ENCODE measurements around the gene SOD3.

Gene SOD3, protein sequence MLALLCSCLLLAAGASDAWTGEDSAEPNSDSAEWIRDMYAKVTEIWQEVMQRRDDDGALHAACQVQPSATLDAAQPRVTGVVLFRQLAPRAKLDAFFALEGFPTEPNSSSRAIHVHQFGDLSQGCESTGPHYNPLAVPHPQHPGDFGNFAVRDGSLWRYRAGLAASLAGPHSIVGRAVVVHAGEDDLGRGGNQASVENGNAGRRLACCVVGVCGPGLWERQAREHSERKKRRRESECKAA

DNA sequence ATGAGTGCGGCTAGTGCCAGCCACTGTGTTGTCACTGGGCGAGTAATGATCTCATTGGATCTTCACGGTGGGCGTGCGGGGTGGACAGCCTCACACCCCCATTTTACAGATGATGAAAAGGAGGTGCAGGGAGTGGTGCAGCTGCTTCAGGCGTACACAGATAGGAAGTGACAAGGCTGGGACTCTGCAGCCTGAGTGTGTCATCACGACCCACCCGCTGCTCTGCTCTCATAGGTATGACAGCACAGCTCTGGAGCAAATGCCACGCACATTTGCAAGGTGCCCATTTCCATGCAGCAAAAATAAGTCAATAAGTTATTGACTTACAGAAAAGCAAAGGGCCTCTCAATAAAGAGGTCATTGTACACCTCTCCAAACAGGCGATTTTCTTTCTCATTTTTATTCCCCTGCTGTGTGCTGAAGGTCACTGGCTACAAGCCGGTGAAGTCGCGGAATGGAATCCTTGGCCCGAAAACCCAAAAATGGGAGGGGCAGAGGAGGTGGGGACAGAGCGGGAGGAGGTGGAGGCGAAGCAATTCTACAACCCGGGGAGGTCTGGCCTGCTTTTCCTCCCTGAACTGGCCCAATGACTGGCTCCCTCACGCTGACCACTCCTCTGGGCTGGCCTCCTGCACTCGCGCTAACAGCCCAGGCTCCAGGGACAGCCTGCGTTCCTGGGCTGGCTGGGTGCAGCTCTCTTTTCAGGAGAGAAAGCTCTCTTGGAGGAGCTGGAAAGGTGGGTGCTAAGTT lies at the start of gene SOD3:
Gene SOD3 (plus strand): TSS at position 658 of the 750 bp plus-strand sequence. CDS start 3,949 bp downstream, outside the sequence.
- no peak for DNase-seq

DNA sequence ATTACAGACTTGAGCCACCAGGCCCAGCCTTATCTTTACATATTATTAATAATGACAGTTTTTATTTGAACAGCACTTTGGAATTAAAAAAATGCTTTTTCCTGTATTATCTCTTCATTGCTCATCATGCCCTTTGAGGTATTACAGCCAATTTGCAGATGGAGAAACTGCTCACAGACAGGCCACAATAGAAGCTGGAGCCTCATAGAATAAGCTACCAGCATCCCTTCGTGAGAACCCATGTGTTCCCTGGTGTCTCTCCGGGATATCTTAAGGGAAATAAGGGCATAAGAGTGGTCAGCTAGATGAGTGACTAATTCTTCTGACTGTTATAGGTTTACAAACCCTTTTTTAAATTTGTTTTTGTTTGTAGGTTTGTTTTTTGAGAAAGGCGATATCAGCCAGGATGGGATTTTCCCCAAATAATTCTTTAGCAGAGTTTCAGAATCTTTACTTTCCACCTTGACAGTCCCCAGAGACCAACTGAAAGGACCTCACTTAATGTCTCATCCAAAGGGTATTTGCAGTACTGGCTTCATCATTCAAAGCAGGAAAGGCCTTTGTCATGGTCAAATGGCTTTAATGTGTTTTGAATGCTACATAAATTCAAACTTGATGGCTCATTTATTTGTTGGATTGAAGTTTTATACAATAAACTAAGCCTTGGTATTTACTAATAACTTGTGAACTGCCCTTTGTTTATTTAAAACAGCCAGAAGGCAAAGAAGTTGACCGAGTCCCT lies 48.0 kb upstream of the SOD3 start:
- DNase-seq: no peak

DNA sequence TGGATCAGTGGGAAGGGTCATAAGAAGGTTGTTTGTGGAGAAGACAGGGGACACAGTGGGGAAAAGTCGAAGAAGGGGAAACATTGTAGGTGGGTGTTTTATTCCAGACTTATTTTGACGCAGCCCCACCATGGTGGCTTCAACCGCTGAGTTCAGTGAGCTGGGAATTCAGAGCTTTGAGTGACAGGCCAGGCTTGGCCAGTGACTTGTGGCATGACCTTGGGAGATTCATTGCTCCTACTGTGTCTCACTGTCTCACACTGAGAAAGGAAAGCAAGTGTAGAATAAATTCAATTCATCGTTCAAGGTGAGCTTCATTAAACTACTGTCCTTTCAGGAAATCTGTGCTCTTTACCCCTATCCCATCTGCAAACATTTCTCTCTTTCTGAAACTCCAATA lies 47.4 kb upstream of the SOD3 start:
- no peak for DNase-seq

DNA sequence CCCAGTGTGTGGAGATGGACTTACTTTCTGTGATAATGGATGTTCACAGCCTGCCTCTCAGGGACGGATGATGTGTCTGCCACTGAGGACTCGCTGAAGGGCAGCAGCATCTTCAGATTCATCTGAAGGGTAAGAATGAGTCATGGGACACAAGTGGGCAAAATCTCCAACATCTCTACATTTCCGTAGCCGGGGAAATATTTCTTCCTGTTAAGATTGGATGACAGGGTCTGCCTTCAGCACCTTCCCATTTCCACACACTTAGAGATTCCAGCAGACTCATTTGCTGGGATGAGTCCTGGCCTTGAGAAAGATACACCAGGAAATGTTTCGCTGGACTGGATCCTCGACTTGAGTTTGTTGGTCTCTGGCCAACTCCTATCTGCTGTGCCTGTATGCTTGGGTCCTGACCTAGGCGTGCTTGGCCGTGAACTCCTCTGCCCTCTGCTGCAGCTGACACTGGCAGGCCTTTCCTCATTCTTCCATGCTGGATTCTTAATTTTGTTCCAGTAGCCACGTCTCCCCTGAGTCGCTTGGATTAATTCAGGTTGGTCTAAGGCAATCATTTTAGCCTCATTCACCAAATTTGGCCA lies 46.5 kb upstream of the SOD3 start:
- DNase-seq: no peak

DNA sequence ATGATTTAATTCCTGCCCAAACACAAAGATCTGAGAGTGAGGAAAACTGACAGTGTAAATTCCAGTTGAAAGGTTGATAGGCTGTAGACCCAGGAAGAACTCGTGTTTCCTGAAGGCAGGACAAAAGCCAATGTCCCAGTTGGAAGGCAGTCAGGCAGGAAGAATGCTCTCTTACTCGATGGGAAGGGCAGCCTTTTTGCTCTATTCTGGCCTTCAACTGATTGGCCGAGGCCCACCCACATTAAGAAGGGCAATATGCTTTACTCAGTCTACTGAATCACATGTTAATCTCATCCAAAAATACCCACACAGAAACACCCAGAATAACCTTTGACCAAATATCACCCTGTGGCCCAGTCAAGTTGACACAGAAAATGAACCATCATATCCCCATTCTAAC lies 45.3 kb upstream of the SOD3 start:
- DNase-seq: no peak

DNA sequence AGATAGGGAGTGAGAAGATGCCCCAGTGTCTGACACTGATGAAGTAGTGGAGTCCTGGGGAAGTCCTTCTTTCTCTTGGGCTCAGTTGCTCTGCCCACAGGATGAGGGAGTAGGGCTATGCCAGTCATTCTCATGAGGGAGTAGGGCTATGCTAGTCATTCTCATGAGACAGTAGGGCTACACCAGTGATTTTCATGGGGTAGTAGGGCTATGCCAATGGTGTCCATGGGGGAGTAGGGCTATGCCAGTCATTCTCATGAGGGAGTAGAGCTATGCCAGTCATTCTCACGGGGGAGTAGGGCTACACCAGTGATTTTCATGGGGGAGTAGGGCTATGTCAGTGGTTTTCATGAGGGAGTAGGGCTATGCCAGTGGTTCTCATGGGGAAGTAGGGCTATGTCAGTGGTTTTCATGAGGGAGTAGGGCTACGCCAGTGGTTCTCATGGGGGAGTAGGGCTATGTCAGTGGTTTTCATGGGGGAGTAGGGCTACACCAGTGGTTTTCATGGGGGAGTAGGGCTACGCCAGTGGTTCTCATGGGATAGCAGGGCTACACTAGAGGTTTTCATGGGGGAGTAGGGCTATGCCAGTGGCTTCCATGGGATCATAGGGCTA lies 43.3 kb upstream of the SOD3 start:
- no peak for DNase-seq

DNA sequence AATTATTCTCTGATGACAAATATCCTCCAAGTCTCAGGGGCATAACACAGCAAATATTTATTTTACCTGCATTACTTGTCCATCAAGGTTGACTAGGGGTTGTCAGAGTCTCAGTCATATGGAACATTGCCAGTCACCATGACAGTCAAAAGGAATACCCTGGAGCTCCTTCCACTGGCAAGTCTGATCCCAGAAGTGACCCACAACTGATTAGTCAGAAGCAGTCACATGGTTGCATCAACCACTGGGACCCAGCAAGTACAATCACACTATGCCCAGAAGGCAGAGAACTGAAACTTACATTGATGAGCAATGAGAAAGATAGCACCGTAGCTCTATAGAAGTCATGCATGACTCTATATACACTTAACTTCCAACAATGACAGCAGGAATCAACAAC lies 41.9 kb upstream of the SOD3 start:
- no peak for DNase-seq

DNA sequence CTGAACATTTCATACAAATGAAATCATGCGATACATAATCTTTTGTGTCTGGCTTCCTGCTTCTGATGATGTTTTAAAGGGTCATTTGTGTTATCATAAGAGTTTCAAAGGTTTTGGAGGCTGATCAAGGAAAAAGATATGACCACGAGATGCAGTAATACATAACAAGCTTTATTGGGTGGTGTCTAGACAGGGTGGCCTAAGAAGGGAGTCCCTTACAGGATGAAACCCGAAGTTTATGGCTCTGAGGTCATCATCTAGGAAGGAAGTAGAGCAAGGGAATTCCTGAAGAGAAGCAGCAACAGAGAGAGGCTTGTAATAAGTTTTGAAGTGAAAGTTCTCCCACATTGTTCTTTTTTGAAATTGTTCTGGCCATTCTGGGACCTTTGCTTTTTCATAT lies 40.8 kb upstream of the SOD3 start:
- DNase-seq: no peak

DNA sequence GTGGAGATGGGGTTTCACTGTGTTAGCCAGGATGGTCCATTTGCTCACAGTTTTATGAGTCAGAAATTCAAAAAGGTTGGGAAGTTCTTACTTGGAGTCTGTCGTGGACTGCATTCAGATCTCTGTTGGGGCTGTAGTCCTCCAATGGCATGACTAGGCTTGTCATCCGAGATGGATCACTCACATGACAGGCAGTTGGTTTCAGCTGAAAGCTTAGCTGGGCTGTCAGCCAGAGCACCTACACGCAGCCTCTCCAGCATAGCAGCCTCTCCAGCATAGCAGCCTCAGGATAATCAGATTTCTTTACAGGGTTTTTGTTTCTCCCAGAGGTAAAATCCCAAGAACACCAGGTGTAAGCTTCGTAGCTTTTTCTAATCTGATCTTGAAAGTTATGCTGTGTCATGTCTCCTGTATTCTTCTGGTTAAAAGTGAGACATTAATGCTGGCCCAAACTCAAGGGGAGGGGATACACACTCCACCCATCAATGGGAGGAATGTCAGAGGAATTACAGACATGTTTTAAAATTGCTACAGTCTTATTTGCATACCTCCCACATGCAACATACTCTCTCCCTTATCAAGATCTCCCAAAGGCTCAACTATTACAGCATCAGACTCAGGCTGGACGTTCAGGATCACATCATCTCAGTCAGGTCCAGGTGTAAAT lies 31.6 kb upstream of the SOD3 start:
- DNase-seq: no peak

DNA sequence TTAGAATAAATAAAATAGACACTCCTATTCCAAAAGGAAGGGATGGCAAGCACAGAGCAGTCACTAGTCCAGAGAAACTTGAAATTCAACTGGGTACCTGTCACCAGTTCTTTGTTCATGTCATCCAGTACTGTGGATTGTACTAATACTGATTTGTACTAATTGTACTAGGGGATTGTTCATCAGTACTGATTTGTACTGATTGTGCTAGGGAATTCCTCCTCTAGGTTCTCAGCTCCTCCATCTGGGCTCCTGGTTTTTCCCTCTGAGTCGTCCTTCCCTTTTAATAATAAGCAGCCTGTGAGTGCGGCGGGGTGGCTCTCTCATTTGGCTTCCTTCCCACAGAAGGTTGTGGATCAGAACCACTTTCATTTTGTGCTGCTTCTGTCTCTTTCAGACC lies 31.0 kb upstream of the SOD3 start:
- no peak for DNase-seq

DNA sequence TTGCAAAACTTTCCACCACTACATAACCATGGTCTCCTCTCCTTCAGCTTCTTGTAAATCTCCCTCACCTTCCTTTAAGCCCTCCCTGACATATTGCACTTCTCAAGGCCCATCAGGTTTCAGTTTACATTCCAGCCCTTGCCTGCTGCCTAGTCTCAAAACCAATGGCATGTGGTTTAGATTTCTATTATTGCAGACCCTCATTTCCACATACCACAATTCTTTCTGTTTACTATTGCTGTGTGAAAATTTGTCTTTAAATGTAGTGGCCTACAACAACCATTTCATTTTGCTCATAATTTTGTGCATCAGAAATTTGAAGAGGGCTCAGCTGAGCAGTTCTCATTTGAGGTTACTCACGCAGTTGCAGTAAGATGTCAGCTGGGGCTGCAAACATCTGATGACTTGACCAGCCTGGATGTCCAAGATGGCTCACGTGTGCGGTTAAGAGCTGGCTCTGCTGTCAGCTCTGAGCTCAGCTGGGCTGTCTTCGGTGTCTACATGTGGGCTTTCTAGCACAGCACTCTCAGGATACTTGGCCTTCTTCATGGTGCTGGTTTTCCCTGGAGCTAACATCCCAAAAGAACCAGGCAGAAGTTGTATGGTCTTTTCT lies 29.9 kb upstream of the SOD3 start:
- DNase-seq: no peak

DNA sequence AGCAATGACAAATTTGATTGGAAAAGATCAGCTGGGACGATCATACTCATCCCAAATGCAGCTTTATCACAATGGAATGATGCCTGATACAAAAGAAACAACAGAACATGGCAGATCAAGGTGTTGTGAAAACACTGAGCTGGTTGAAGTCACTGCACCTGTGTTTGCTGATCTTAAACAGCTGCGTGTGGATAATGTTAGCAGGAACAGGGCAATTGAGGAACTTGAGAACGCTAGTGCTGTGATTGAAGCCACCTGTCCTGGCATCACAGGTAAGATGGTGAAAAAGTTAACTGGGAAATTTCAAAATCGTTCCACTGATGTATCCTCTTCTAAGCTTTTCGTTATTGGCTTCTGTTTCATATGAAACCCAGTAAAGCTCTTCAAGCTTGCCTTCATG lies 27.4 kb upstream of the SOD3 start:
- no peak for DNase-seq

DNA sequence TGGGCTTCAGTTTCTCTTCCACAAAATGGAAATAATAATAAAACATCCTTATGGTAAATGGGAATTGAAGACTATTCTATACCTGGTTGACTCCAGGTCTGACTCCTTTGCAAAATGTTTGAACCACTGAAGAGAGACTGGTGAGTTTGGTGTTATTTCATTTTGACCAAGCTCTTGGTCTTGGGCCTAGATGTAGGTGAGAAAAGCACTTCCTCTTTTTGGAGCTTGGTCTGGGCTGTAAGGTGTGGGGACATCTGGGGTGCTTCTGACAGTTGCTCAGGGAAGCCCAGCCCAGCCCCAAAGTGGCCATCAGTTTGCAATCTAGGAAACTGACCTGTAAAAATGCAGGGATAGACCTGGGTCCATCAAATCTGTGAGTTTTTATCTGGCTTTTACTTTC lies 26.8 kb upstream of the SOD3 start:
- no peak for DNase-seq

DNA sequence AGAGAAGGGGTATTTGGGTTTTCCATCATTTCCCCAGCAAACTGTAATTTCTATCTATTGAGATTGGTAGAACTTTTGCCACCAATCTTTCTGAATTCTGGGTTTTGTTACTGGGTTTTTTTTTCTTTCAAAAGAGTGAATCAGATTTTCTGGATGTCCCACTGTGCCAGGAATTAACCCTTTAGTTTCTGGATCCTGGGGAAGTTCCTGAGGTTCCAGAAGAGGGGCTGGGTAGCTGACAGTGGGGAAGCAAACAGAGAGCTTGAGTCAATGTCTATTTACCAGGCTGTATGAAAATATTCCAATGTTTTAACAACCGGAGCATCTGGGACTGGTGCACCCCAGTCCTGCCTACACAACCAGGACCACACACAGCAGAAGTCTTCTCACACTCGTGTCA lies 25.8 kb upstream of the SOD3 start:
- DNase-seq: no peak

DNA sequence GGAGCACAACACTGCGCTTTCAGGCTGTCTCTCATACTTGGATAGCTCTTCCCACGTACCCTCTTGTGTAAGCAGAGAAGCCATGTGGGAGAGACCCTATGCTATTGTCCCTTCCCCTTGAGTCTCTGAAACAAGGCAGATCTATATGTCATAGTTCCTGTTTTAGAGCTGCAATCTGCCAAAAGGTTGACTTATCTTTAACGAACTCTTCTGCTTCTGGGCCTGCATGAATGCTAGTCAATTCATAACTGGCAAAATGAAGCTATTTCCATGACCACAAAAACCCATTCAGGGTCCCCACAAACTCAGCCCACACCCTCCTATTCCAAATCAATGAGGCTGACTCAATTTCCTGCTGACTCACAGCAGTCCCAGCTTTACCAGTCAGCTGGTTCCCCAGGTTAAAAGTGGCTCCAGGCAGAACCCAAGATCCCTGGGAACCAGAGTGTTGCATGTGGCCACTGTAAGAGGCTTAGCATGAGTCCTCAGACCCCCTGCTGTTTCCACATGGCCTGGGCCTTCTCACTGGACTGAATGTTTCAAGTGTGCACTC lies 25.3 kb upstream of the SOD3 start:
- no peak for DNase-seq

DNA sequence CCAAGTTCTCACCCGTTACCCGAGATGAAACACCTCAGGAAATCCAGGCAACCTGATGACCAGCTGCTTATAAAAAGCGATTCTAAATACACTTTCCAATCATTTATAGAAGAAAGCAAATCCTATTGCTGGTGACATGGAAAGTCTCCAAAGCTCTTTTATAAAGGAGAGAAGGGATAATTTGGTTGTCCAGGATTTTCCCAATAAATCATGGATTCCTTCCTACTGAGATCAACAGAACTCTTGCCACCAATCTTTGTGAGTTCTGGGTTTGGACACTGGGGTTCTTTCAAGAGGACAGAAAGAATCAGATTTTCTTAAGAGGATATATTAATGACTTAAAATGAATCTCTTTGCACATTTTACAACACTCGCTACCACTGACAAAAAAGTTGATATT lies 24.7 kb upstream of the SOD3 start:
- DNase-seq: no peak

DNA sequence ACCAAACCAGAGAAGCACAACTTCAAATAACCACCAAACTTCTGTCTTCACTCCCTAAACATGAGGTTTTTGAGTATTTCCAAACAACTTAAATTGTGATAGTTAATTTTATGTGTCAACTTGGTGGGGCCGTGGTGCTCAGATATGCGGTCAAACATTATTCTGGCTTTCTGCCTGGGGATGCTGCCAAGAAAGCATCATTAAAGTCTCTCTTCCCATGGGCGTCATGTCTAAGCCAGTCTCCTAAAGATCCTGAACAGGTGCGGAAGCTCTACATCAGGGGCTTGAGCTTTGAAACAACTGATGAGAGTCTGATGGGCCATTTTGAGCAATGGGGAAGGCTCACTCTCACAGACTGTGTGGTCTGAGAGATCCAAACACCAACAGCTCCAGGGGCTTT lies 24.1 kb upstream of the SOD3 start:
- no peak for DNase-seq

DNA sequence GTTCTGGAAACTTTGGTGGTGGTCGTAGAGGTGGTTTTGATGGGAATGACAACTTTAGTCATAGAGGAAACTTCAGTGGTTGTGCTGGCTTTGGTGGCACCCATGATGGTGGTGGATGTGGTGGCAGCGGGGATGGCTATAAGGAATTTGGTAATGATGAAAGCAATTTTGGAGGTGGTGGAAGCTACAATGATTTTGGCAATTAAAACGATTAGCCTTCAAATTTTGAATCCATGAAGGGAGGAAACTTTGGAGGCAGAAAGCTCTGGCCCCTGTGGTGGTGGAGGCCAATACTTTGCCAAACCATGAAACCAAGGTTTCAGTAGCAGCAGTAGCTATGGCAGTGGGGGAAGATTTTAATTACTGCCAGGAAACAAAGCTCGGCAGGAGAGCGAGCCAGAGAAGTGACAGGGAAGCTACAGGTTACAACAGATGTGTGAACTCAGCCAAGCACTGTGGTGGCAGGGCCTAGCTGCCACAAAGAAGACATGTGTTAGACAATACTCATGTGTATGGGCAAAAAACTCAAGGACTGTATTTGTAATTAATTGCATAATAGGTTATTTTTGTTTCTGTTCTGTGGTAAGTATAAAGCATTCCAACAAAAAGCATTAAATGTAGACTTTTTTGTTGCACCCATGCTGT lies 23.2 kb upstream of the SOD3 start:
- no peak for DNase-seq

DNA sequence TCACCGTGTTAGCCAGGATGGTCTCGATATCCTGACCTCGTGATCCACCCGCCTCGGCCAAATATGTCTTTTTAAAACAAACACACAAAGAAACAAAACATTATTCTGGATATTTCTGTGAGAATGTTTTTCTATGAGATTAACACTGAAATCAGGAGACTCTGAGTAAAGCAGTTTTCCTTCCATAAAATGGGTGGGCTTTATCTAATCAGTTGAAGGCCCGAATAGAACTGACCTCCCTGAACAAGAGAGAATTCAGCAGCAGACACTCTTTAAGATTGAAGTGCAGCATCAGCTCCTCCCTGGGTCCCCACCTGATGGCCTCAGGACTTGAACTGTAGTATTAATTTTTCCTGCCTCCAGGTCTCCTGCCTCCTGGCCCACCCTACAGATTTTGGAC lies 22.4 kb upstream of the SOD3 start:
- DNase-seq: no peak

DNA sequence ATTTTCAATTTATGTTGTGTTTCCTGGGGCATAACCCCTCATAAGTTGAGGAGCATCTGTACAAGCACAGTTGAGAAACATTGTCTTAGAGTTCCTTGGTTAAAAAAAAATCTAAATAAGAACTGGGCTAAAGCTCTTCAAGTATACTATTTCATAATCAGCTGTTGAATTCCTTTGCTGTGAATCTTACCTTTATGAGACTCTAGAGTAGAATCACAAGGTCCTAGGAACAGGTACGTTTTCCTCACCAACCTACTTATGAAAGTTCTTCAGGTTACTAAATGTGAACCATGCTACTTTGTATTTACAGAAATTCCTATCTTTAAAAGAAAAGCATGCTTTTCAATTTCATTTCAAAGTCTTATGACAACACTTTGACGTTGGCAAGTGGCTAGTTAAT lies 20.9 kb upstream of the SOD3 start:
- DNase-seq: no peak

DNA sequence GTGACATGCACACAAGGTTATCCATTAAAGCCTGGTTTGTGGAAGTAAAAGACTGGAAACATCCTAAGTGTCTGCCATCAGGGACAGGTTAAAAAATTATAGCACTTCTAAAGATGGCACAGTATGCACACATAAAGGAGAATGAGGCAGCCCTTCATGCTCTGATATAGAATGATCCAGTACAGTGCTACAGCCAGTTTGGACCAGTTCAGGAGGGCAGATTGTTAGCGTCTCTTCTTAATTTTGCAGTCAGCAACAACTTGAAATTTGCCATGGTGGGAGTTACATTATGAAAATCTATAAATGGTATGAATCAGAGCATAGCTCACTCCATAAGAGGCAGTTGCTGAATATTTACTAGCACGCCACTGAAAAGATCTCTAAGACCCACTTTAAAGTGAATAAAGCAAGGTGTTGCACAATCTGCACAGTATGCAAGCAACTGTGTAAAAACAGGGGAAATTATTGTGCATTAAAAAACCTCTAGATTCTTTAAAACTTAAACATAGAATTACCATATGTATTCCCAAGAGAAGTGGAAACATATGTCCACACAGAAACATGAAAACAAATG lies 20.3 kb upstream of the SOD3 start:
- no peak for DNase-seq
